ENCODE data around the gene ZNF394.
A peak's percentile ranks its signal among the peaks of the same experiment; 100 is the strongest.

ZNF394 gene

GRCh38 chr7:99493823-99494222, 6.3 kb downstream of the ZNF394 start:
- DNase-seq (ENCODE audit: low read depth), result no peak

- DNase-seq (ENCODE audit: low read depth), result no peak
Observed at GRCh38 chr7:99490878-99491277, 9.2 kb downstream of the ZNF394 start.

DNA sequence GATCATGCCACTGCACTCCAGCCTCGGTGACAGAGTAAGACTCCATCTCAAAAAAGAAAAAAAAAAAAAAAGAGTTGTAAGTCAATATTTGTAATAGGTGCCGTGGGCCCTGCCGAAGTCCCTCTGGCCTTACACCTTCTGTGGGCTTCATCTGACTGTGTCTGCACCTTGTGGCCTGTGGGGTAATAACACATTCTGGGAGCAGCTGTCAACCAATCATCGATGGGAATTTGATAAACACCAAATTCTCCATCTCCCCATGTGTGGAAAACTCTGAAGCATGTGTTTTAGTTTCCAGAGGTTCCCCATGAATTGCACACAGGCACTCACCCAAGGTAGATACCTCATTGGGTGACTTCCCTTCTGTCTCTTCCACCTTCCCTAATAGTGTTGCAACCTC, 10.8 kb downstream of the ZNF394 start:
- no peak for DNase-seq (ENCODE audit: low read depth)

GRCh38 chr7:99485094-99485493, 15.0 kb downstream of the ZNF394 start:
- no peak for DNase-seq (ENCODE audit: low read depth)

GRCh38 chr7:99478464-99479440, 21.3 kb downstream of the ZNF394 start:
- no peak for DNase-seq (ENCODE audit: low read depth)

- no peak for DNase-seq (ENCODE audit: low read depth)
Observed at GRCh38 chr7:99476107-99476506, 24.0 kb downstream of the ZNF394 start.

GRCh38 chr7:99473315-99473596, 26.8 kb downstream of the ZNF394 start:
- peak; percentile 90 for DNase-seq (ENCODE audit: low read depth)

- DNase-seq (ENCODE audit: low read depth), result peak; percentile 93
Observed at GRCh38 chr7:99472561-99473314, 27.3 kb downstream of the ZNF394 start, which contains the start of gene ZNF789. TSS of gene ZNF789 (plus strand) at chr7:99472890. CDS start at chr7:99476457, 3,567 bp downstream.

- DNase-seq (ENCODE audit: low read depth), result no peak
Observed at GRCh38 chr7:99469381-99470065, 30.6 kb downstream of the ZNF394 start.

- DNase-seq (ENCODE audit: low read depth), result no peak
Observed at GRCh38 chr7:99468336-99468918, 31.7 kb downstream of the ZNF394 start.

- DNase-seq (ENCODE audit: low read depth), result no peak
Observed at GRCh38 chr7:99465421-99465768, 34.7 kb downstream of the ZNF394 start.

- DNase-seq (ENCODE audit: low read depth), result no peak
Observed at GRCh38 chr7:99461221-99461620, 38.9 kb downstream of the ZNF394 start.

DNA sequence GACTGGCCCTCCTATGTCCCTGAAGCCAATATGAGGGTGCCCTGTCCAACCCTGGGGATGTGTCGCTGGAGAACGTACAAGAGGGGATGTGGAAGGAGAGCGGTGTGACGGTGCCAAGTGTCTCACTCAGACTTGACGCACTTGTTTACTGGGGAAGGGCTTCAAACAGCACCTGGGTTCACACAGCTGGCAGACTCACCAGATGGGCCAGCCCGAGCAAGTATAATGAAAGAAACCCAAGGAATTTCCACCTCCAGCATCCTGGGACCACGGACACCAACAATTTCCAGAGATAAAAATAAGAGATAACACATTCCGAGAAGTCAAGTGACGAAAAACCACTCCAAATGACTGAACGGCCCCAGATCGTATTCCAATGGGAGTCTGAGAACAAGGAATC, 39.4 kb downstream of the ZNF394 start:
- DNase-seq (ENCODE audit: low read depth), result no peak

DNA sequence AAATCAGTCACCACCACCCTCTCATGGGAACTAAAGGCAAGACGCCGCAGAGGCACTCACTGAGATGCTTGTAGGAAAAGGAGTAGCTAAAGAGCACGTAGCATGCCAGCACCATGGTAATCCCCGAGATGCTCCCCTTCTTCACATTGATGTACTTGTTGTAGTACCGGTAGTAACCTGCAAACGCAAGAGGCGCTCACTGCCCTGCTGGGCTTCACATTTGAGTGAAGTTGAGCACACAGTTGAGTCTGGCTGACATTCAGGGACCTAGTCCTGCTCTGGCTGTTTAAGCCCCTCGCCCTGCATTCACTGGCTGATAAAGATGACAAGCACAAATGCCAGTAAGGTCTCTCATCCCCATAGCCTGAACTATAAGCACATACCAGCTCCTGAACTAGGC, 41.0 kb downstream of the ZNF394 start:
- peak; percentile 22 for DNase-seq (ENCODE audit: low read depth)

DNA sequence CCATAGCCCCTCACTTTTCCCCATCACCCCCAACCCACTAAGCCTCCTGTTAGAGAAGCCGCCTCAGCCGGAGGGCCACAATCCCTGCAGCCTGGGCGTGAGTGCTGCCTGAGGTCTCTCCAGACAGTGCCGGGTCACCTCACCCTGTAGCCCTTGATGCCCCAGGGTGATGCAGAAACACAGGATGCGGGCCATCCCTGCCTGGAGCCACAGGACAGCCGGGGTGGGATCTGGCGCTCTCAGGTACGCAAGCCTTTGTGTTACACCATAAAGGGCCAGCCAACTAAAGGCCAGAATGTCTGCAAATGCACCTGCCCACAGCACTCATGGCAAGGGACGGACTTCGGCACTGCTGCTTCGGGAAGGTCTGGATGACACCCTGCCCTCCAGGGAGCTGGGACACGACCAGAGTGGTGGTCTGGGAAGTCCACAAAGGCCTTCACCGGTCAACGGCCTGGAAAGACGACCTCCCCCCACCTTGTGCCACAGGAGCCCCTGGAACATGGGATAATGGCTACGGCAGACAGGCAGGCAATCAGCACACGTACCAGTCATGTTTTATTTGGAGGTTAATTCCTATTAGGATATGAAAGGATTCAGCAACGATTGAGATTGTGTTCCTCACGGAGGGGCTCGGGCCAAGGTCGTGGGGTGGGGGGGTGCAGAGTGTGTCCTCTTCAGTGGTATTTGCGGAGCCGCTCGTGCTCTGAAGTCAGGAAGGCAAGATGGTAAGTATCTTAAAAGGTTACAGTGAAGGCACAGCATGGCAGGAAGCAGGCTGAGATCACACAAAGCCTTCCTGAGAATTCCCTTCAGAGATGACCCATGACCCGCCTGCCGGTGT, 42.2 kb downstream of the ZNF394 start:
- no peak for DNase-seq (ENCODE audit: low read depth)

DNA sequence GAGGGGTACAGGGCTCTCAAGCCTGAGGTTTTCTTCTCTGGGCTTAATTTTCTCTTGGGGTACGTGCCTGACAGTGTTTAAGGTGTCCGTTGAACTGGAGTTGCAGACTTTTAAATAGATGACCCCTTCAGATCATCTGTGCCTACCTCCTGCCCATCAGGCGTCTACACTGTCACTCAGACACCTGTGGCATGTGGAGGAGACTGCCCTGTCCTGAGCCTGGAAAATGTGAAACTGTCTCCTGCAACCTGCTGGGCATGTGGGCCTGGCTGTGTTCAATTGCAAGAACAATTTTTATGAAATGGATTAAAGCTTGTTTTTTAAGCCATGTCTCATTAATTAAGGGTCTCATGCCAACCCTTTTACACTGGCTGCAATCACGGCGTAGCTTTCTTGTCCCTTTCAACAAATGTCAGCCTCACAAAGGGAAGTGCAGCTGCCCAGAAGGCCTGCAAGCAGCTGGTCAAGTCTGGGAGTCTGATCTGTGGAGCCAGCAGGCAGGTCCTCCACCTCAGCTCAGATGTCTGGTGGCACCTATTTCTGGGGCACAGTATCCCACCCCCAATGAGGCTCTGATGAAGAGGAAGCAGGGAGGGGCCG, 42.9 kb downstream of the ZNF394 start:
- no peak for DNase-seq (ENCODE audit: low read depth)

- no peak for DNase-seq (ENCODE audit: low read depth)
Observed at GRCh38 chr7:99456288-99456687, 43.8 kb downstream of the ZNF394 start.

- DNase-seq (ENCODE audit: low read depth), result no peak
Observed at GRCh38 chr7:99455874-99456273, 44.2 kb downstream of the ZNF394 start.

DNA sequence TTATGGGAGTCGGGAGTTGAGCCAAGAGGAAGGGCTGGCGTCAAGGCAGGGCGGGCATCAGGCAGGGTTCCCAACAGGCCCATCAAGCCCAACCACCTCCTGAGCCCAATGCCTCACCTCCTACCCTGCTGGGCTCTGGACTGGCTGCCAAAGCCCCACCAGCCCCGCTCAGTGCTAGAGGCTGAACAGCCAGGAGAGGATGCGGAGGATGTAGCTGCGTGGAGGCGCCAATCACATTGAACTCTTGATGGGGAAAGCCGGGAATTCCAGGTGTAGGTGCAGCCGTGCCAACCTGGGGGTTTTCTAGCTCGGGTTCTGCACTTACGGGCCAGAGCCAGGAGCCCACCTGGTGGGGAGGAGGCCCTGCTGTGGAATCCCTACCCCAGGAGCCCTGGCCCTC, 47.0 kb downstream of the ZNF394 start:
- no peak for DNase-seq (ENCODE audit: low read depth)

DNA sequence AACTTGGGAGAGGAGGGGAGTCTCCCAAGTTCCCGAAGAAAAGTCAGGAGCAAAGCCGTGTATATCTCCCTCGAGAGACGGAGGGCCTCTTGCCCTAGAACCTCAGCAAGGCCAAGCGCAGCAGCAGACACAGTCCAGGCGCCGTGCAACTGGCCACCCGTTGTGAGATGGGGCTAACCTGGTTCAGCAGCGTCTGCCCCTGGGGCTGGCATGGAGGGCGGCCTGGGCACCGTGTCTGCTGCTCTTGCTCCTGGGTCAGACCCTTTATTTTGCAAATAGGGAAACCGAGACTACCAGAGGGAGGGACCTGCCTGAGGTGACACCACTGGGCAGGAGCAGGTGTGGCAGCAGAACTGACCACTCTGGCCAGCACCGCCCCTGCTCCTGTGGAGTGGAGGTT, 47.5 kb downstream of the ZNF394 start:
- no peak for DNase-seq (ENCODE audit: low read depth)

- no peak for DNase-seq (ENCODE audit: low read depth)
Observed at GRCh38 chr7:99451936-99452335, 48.1 kb downstream of the ZNF394 start.
